Lung (tissue), 12 donors: ENCODE measurements around the gene DTNB. TPM values are rescaled to one million over a fixed set of nuclear protein-coding genes. Genes with fewer than 3 reads are reported as not detected.

Experiments
- ATAC-seq: fragments of 200-7000 bp; cut with Tn5 transposase; one replicate; pipeline ENCODE4 v1.9.1; 2020; ENCODE audit warnings: moderate number of reproducible peaks; ENCODE audit not compliant: insufficient read depth, low FRiP score
- DNase-seq, 3 donors: peaks; one replicate each; pipeline ENCODE4 v3.0.0-alpha.2; 2013 to 2017
- H3K27ac ChIP-seq, 2 donors: one replicate each; pipeline ENCODE4 v1.5.1; 2013; ENCODE audit warnings: mild to moderate bottlenecking in 2 of 2, moderate library complexity in 2 of 2, control low read depth in 1 of 2, inconsistent platforms in 1 of 2, low read depth in 1 of 2, low read length in 1 of 2
- H3K27me3 ChIP-seq, 3 donors: one replicate each; pipeline ENCODE4 v1.5.1; 2013; ENCODE audit warnings: low read length in 2 of 3; ENCODE audit not compliant: control insufficient read depth in 3 of 3, insufficient read depth in 3 of 3
- H3K36me3 ChIP-seq, 4 donors: one replicate each; pipeline ENCODE4 v1.5.1; 2013; ENCODE audit warnings: low read length in 4 of 4, mild to moderate bottlenecking in 1 of 4, moderate library complexity in 1 of 4; ENCODE audit not compliant: control insufficient read depth in 4 of 4, insufficient read depth in 4 of 4
- H3K4me1 ChIP-seq, 5 donors: one replicate each; pipeline ENCODE4 v1.5.1; 2013; ENCODE audit warnings: low read length in 5 of 5, mild to moderate bottlenecking in 2 of 5, moderate library complexity in 1 of 5; ENCODE audit not compliant: control insufficient read depth in 5 of 5, insufficient read depth in 5 of 5
- H3K4me3 ChIP-seq: one replicate; pipeline ENCODE4 v1.5.1; 2013; ENCODE audit warnings: mild to moderate bottlenecking, control low read depth, moderate library complexity
- H3K9ac ChIP-seq, 2 donors: one replicate each; pipeline ENCODE4 v1.5.1; 2013; ENCODE audit warnings: low read length in 2 of 2, control low read depth in 1 of 2; ENCODE audit not compliant: insufficient read depth in 1 of 2
- H3K9me3 ChIP-seq, 4 donors: one replicate each; pipeline ENCODE4 v1.5.1; 2013; ENCODE audit warnings: low read length in 3 of 4, mild to moderate bottlenecking in 1 of 4, moderate library complexity in 1 of 4; ENCODE audit not compliant: control insufficient read depth in 4 of 4, insufficient read depth in 3 of 4
- CTCF ChIP-seq: IDR thresholded peaks from 2 replicates; pipeline ENCODE4 v1.5.1; 2012; ENCODE audit warnings: mild to moderate bottlenecking; ENCODE audit errors: control extremely low read depth, extremely low read depth
- WGBS, 2 donors: extraction: QIAGEN DNeasy Blood & Tissue Kit; methylation state at CpG; one replicate each; pipeline ENCODE4 v1.1.7; 2013; 5-methylcytosine and 5-hydroxymethylcytosine counted together
- polyA plus RNA-seq, 2 donors: library from polyadenylated mRNA; stranded (reverse); fragments of 200-250 nt; gene quantifications; one replicate each; pipeline ENCODE4 v1.2.1, GENCODE V29; 2013
- total RNA-seq, 2 donors: library from RNA; depleted of rRNA in 1 of 2; stranded (reverse); fragments of >200 nt in 1 of 2; gene quantifications; one replicate each; pipeline ENCODE4 v1.2.1, GENCODE V29; 2014 to 2021
- donor health status: control.
- donor health status: control.
- donor health status: Bipolar disorder and iron deficiency.
- donor health status: healthy.
- donor health status: DM: yes; HTN: yes; CAD: no.

Gene DTNB
- total and polyA plus RNA-seq, 4 donors: 10.1 to 35.2 (median 20.4) TPM

- ATAC-seq: peak; percentile 99
- H3K9ac ChIP-seq: peak overlapping the region in 1 of 2 donors; percentile 24
- H3K36me3 ChIP-seq: no peaks in the 10 kb centered on the region
- peak overlapping the region in 1 of 2 donors; percentile 75 for H3K27ac ChIP-seq
- TF ChIP-seq CTCF: peak; percentile 91
- DNase-seq: peak; percentile 96 to 97 (median 97)
- no peaks in the 10 kb centered on the region for H3K27me3 ChIP-seq
- peaks cover 0 to 4% (median 0%) of the 10 kb centered on the region in 5 donors for H3K4me1 ChIP-seq
- 1% methylated on average over 16 of the region's 16 CpGs for WGBS, 2 donors
- no peaks in the 10 kb centered on the region for H3K9me3 ChIP-seq
- no peak overlapping the region for H3K4me3 ChIP-seq
These were observed 311.3 kb downstream of the DTNB start for GRCh38 chr2:25362049-25362433.

- H3K4me1 ChIP-seq: peaks cover 0 to 4% (median 0%) of the 10 kb centered on the region in 5 donors
- no peak overlapping the region for H3K4me3 ChIP-seq
- no peak for TF ChIP-seq CTCF
- H3K9me3 ChIP-seq: no peaks in the 10 kb centered on the region
- 57 to 59% methylated on average over 34 of the region's 34 CpGs for WGBS, 2 donors
- ATAC-seq: no peak
- DNase-seq: no peak
- H3K27me3 ChIP-seq: no peaks in the 10 kb centered on the region
- H3K36me3 ChIP-seq: no peaks in the 10 kb centered on the region
- H3K9ac ChIP-seq: no peak overlapping the region
- no peak overlapping the region for H3K27ac ChIP-seq
These were observed 311.9 kb downstream of the DTNB start for GRCh38 chr2:25361261-25362048.

GRCh38 chr2:25358836-25359235, 314.5 kb downstream of the DTNB start:
- TF ChIP-seq CTCF: no peak
- H3K4me1 ChIP-seq: peaks cover 0 to 4% (median 0%) of the 10 kb centered on the region in 5 donors
- no peaks in the 10 kb centered on the region for H3K27me3 ChIP-seq
- H3K9ac ChIP-seq: no peak overlapping the region
- DNase-seq: no peak
- no peak overlapping the region for H3K27ac ChIP-seq
- no peaks in the 10 kb centered on the region for H3K36me3 ChIP-seq
- no peak for ATAC-seq
- H3K4me3 ChIP-seq: no peak overlapping the region
- 86 to 96% methylated on average over 8 of the region's 8 CpGs for WGBS, 2 donors
- peaks cover 0 to 3% (median 0%) of the 10 kb centered on the region in 4 donors for H3K9me3 ChIP-seq
